Midbrain (tissue), 1 donor: ENCODE results near the gene ZFYVE27.

Source experiments
- DNase-seq: peaks from one replicate; lab custom pipeline; 2025; lab: John Stamatoyannopoulos, UW

Gene ZFYVE27

GRCh38 chr10:97715259-97715874, 21.6 kb upstream of the ZFYVE27 start:
- DNase-seq: no peak

- DNase-seq: no peak
Observed at GRCh38 chr10:97717627-97718026, 19.3 kb upstream of the ZFYVE27 start.

- DNase-seq: peak; percentile 81
Observed at GRCh38 chr10:97718178-97718577, 18.8 kb upstream of the ZFYVE27 start.

- DNase-seq: no peak
Observed at GRCh38 chr10:97718659-97719142, 18.2 kb upstream of the ZFYVE27 start.

GRCh38 chr10:97719602-97720001, 17.3 kb upstream of the ZFYVE27 start:
- DNase-seq: no peak

GRCh38 chr10:97721871-97722780, 14.8 kb upstream of the ZFYVE27 start:
- DNase-seq: no peak

GRCh38 chr10:97723001-97723400, 13.9 kb upstream of the ZFYVE27 start:
- no peak for DNase-seq

GRCh38 chr10:97724341-97724941, 12.5 kb upstream of the ZFYVE27 start:
- no peak for DNase-seq

- no peak for DNase-seq
Observed at GRCh38 chr10:97726636-97727178, 10.2 kb upstream of the ZFYVE27 start.

- no peak for DNase-seq
Observed at GRCh38 chr10:97729014-97729413, 7.9 kb upstream of the ZFYVE27 start.

GRCh38 chr10:97731346-97732051, 5.4 kb upstream of the ZFYVE27 start:
- peak; percentile 78 for DNase-seq

- no peak for DNase-seq
Observed at GRCh38 chr10:97732052-97732359, 4.9 kb upstream of the ZFYVE27 start.

- DNase-seq: no peak
Observed at GRCh38 chr10:97733256-97733655, 3.7 kb upstream of the ZFYVE27 start.

- no peak for DNase-seq
Observed at GRCh38 chr10:97734021-97734420, 2.9 kb upstream of the ZFYVE27 start.

- no peak for DNase-seq
Observed at GRCh38 chr10:97736403-97736901, 476 bp upstream of the ZFYVE27 start.

- DNase-seq: no peak
Observed at GRCh38 chr10:97737770-97738265, 890 bp downstream of the ZFYVE27 start.

GRCh38 chr10:97738616-97739015, 1.7 kb downstream of the ZFYVE27 start:
- no peak for DNase-seq

- no peak for DNase-seq
Observed at GRCh38 chr10:97740613-97741012, 3.7 kb downstream of the ZFYVE27 start.

GRCh38 chr10:97743169-97743943, 6.4 kb downstream of the ZFYVE27 start:
- DNase-seq: no peak

- no peak for DNase-seq
Observed at GRCh38 chr10:97744405-97745035, 7.6 kb downstream of the ZFYVE27 start.
